GM12878 (cell line): ENCODE results near the gene PGLYRP2. TPM values are rescaled to one million over a fixed set of nuclear protein-coding genes. Genes with fewer than 3 reads are reported as not detected.

Experiments used
- BCLAF1 ChIP-seq: fragments of 450-650 bp; IDR thresholded peaks from 2 replicates; pipeline ENCODE4 v1.6.1; 2017; ENCODE audit warnings: antibody characterized with exemption, mild to moderate bottlenecking, moderate library complexity
- BHLHE40 ChIP-seq, 2 experiments: fragments of 450-650 bp in 1 of 2; IDR thresholded peaks; 2 replicates each; pipeline ENCODE4 v1.6.1; 2011 to 2017; ENCODE audit warnings: low read depth in 2 of 2, borderline replicate concordance in 1 of 2, improper control_type of control experiment in 1 of 2, low read length in 1 of 2, mild to moderate bottlenecking in 1 of 2
- CHD4 ChIP-seq: fragments of 200-600 bp; sonication (generic); IDR thresholded peaks from 2 replicates; pipeline ENCODE4 v1.6.1; 2016; ENCODE audit warnings: mild to moderate bottlenecking
- E2F8 ChIP-seq: fragments of 450-650 bp; IDR thresholded peaks from 2 replicates; pipeline ENCODE4 v1.6.1; 2018; ENCODE audit warnings: mild to moderate bottlenecking, low read depth, moderate library complexity; ENCODE audit not compliant: partially characterized antibody
- FOXM1 ChIP-seq: IDR thresholded peaks from 2 replicates; pipeline ENCODE4 v1.6.1; 2012; ENCODE audit warnings: low read depth, mild to moderate bottlenecking, inconsistent platforms, low read length, moderate library complexity
- HSF1 ChIP-seq: fragments of 150-350 bp; IDR thresholded peaks from 2 replicates; pipeline ENCODE4 v1.6.1; 2014; ENCODE audit warnings: mild to moderate bottlenecking, low read depth, low read length
- MTA3 ChIP-seq: IDR thresholded peaks from 2 replicates; pipeline ENCODE4 v1.6.1; 2012; ENCODE audit warnings: low read length, inconsistent platforms, borderline replicate concordance
- PKNOX1 ChIP-seq: fragments of 450-650 bp; IDR thresholded peaks from 2 replicates; pipeline ENCODE4 v1.6.1; 2016; ENCODE audit warnings: mild to moderate bottlenecking
- POLR2AphosphoS2 ChIP-seq: IDR thresholded peaks from 2 replicates; pipeline ENCODE4 v1.6.1; 2011; ENCODE audit warnings: low read depth, mild to moderate bottlenecking, low read length, improper control_type of control experiment, moderate library complexity
- RCOR1 ChIP-seq: conservative IDR thresholded peaks from 2 replicates; pipeline ENCODE4 v1.6.1; 2012; ENCODE audit warnings: low read depth, low read length, improper control_type of control experiment
- SRF ChIP-seq, 2 experiments: IDR thresholded peaks; 2 replicates each; pipeline ENCODE4 v1.6.1; 2011; ENCODE audit warnings: low read depth in 2 of 2, low read length in 2 of 2, mild to moderate bottlenecking in 1 of 2, moderate library complexity in 1 of 2
- SUZ12 ChIP-seq: fragments of 200-600 bp; sonication (generic); IDR thresholded peaks from one replicate; pipeline ENCODE4 v1.6.1; 2018; ENCODE audit warnings: antibody characterized with exemption, mild to moderate bottlenecking; ENCODE audit not compliant: unreplicated experiment
- TARDBP ChIP-seq: IDR thresholded peaks from 2 replicates; pipeline ENCODE4 v1.6.1; 2016; ENCODE audit warnings: borderline replicate concordance
- ZBTB40 ChIP-seq: fragments of 450-650 bp; IDR thresholded peaks from 2 replicates; pipeline ENCODE4 v1.6.1; 2016; ENCODE audit warnings: mild to moderate bottlenecking, moderate library complexity, borderline replicate concordance
- ZNF384 ChIP-seq: IDR thresholded peaks from 2 replicates; pipeline ENCODE4 v1.6.1; 2012; ENCODE audit warnings: low read depth, mild to moderate bottlenecking, low read length, improper control_type of control experiment, borderline replicate concordance
- polyA plus RNA-seq, 11 experiments: library from polyadenylated mRNA; depleted of rRNA in 4 of 11; unstranded in 6 of 11; stranded (reverse) in 5 of 11; fragments of >200 nt; fragmentation: Nextera tagmentation in 4 of 11; fragmentation: Illumina TruSeq in 1 of 11; extraction: Ambion mirVana in 4 of 11; extraction: Trizol in 1 of 11; gene quantifications; 1 replicate in 1 of 11; 2 replicates in 10 of 11; pipeline versions ENCODE4 v1.2.1 to v1.2.3, GENCODE V29; 2011 to 2016; ENCODE audit warnings: inconsistent platforms in 2 of 11, missing spikeins in 2 of 11, low read depth in 1 of 11
- total RNA-seq, 4 experiments: library from RNA; depleted of rRNA in 3 of 4; stranded (reverse); fragments of >200 nt in 3 of 4; fragmentation: Illumina TruSeq in 1 of 4; extraction: Trizol in 1 of 4; gene quantifications; 2 replicates each; pipeline versions ENCODE4 v1.2.1 to v1.2.3, GENCODE V29; 2013 to 2021

Gene PGLYRP2
- total and polyA plus RNA-seq, 10 of the 15 experiments (the other 5 are each of a cell fraction or from before 2014, with no cell fraction given), result 0.15 to 0.48 (median 0.26) TPM; not detected in 5

- TF ChIP-seq BCLAF1, result no peak
- TF ChIP-seq MTA3, result no peak
- peak; percentile 68; the same call in 1 of the 2 replicates for TF ChIP-seq TARDBP
- TF ChIP-seq HSF1, result peak; percentile 74; the same call in 1 of the 2 replicates
- TF ChIP-seq FOXM1, result no peak
- TF ChIP-seq BHLHE40 (IDR thresholded peaks at IDR 0.05; ENCODE audit: borderline replicate concordance in 1 of 2, low read depth in 2 of 2, low read length in 1 of 2), result peak; percentile 83 to 95
- TF ChIP-seq RCOR1, result 0 out of 2 replicates have a peak, but pooled peaks have one; percentile 21
- TF ChIP-seq SRF (IDR thresholded peaks at IDR 0.05; ENCODE audit: low read depth in 2 of 2, low read length in 2 of 2), result peak; percentile 98 to 99
- TF ChIP-seq PKNOX1, result peak; percentile 55; the same call in 1 of the 2 replicates
- TF ChIP-seq SUZ12, result no peak
- peak; percentile 96 for TF ChIP-seq POLR2AphosphoS2
- no peak for TF ChIP-seq CHD4
- no peak for TF ChIP-seq E2F8
- no peak for TF ChIP-seq ZNF384
- TF ChIP-seq ZBTB40, result no peak
Observed at GRCh38 chr19:15432629-15433518, 46.4 kb downstream of the PGLYRP2 start (continued).
